Lower lobe of right lung (tissue), 2 donors: Measurements from ENCODE around the gene AAK1. TPM values are rescaled to one million over a fixed set of nuclear protein-coding genes. Genes with fewer than 3 reads are reported as not detected.
A peak's percentile ranks its signal among the peaks of the same experiment; 100 is the strongest.

Experiments
- ATAC-seq, 2 donors: fragments of 200-7000 bp; cut with Tn5 transposase; one replicate each; pipeline ENCODE4 v1.9.1; 2020 to 2022; ENCODE audit warnings: mild to moderate bottlenecking in 2 of 2, moderate library complexity in 2 of 2
- DNase-seq: peaks from one replicate; pipeline ENCODE4 v3.0.0-alpha.2; 2020
- H3K27ac ChIP-seq: fragments of 200-600 bp; one replicate; pipeline ENCODE4 v1.8.0; 2022
- H3K27me3 ChIP-seq: fragments of 200-600 bp; one replicate; pipeline ENCODE4 v1.8.0; 2022; ENCODE audit warnings: low read depth
- H3K36me3 ChIP-seq: fragments of 200-600 bp; one replicate; pipeline ENCODE4 v1.8.0; 2022; ENCODE audit warnings: mild to moderate bottlenecking
- H3K4me1 ChIP-seq: fragments of 200-600 bp; one replicate; pipeline ENCODE4 v1.8.0; 2022
- H3K4me3 ChIP-seq: fragments of 200-600 bp; one replicate; pipeline ENCODE4 v1.8.0; 2022; ENCODE audit warnings: mild to moderate bottlenecking
- H3K9me3 ChIP-seq: fragments of 200-600 bp; one replicate; pipeline ENCODE4 v1.8.0; 2022
- intact Hi-C: fragments of 100-400 bp; cut with DNase I; formaldehyde crosslinking; loops from one replicate; pipeline ENCODE4 v1.11.0; 2022
- total RNA-seq: library from RNA; stranded (reverse); fragmentation: NEBNext Ultra II Directional; extraction: Animal tissue kit (Norgen Biotek cat#: 25700); gene quantifications from one replicate; pipeline ENCODE4 v1.2.1, GENCODE V29; 2021
- TF ChIP-seq, protein P1 (sequence below): fragments of 200-600 bp; IDR thresholded peaks from one replicate; pipeline ENCODE4 v1.8.0; 2022; ENCODE audit warnings: antibody characterized with exemption, mild to moderate bottlenecking
- donor health status: DM: no; HTN: yes; CAD: no; lungs with severe emphysema.

AAK1 gene
- total RNA-seq, 1 donor from 2014 or later: 73.3 TPM

DNA sequence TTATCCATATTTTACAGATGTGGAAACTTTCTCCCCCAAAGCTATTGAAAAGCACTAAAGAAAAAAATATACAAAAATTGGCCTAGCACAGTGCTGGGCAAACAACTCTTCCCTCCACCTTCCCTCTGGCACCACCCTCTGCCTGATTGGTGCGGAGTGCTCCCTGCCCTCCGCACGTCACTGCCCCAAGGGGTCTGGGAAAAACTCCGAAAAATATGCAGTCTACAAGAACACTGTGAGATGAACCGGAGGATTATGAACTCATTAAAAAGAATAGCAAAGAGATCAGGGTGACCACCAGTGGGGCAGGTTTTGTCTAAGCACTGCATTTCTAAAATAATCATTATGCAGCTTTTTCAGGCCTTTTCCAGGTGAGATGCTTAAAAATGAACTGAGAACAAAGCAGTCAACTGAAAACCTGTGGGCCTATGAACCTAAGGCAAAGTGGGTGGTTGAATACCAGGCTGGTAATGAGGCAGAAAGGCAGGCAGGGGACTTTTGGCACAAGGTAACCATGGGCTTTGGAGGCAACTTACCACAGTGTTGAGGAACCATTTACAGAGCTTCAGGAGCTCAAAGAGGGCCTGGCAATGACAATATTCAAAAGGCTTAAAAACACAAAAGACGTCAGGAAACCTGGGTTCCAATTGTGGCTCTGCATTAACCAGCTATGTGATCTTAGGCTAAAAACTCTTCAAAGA, 57.5 kb downstream of the AAK1 start:
- Histone ChIP-seq H3K27me3 (no peaks in the 10 kb centered on the region), H3K4me1 (peaks cover 35% of the 10 kb centered on the region), H3K36me3 (no peaks in the 10 kb centered on the region), H3K9me3 (no peaks in the 10 kb centered on the region), H3K27ac (no peak overlapping the region), H3K4me3 (no peak overlapping the region)
- intact Hi-C loops: no loop called here
- no peak for DNase-seq
- ATAC-seq: no peak
- TF ChIP-seq, protein P1, sequence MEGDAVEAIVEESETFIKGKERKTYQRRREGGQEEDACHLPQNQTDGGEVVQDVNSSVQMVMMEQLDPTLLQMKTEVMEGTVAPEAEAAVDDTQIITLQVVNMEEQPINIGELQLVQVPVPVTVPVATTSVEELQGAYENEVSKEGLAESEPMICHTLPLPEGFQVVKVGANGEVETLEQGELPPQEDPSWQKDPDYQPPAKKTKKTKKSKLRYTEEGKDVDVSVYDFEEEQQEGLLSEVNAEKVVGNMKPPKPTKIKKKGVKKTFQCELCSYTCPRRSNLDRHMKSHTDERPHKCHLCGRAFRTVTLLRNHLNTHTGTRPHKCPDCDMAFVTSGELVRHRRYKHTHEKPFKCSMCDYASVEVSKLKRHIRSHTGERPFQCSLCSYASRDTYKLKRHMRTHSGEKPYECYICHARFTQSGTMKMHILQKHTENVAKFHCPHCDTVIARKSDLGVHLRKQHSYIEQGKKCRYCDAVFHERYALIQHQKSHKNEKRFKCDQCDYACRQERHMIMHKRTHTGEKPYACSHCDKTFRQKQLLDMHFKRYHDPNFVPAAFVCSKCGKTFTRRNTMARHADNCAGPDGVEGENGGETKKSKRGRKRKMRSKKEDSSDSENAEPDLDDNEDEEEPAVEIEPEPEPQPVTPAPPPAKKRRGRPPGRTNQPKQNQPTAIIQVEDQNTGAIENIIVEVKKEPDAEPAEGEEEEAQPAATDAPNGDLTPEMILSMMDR: no peak

DNA sequence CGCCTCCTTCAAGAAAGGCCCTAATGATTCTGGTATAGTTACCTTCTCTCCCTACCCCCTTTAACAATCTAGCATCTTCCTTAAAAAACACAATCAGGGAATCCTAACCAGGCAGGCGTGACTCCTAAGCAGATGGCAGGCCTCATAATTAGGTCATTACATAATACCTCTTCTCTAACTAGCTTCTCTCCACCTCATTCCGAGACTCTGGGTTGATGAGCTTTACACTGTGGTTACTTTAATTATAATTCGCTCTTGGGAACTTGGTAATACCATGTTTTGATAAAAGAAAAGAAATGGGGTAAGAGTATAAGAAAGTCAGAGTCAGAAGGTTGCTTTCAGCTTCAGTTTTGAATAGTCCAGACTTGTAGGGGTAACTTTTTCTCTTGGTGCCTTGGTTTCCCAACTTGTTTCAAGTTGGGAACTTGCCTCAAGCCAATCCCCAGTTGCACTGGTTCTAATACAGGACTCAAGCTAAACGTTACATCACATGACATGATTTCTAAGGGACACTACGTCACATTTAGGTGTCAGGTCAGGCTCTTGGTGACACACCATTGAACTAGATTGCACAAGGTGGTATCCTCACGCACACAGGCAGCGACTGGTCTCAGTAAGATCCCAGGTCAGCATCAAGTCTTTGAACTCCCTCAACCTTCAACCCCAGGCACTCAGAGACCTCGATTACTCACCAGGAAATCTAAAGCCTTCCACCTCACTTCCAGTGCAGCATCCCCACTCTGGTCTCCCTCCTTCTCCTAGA, 59.2 kb downstream of the AAK1 start:
- Histone ChIP-seq H3K27ac (no peak overlapping the region), H3K9me3 (no peaks in the 10 kb centered on the region), H3K4me3 (no peak overlapping the region), H3K4me1 (peaks cover 43% of the 10 kb centered on the region), H3K36me3 (no peaks in the 10 kb centered on the region), H3K27me3 (no peaks in the 10 kb centered on the region)
- TF ChIP-seq, protein P1: no peak
- peak in 1 of 2 donors; percentile 5 for ATAC-seq
- intact Hi-C loops: no loop called here
- no peak for DNase-seq

DNA sequence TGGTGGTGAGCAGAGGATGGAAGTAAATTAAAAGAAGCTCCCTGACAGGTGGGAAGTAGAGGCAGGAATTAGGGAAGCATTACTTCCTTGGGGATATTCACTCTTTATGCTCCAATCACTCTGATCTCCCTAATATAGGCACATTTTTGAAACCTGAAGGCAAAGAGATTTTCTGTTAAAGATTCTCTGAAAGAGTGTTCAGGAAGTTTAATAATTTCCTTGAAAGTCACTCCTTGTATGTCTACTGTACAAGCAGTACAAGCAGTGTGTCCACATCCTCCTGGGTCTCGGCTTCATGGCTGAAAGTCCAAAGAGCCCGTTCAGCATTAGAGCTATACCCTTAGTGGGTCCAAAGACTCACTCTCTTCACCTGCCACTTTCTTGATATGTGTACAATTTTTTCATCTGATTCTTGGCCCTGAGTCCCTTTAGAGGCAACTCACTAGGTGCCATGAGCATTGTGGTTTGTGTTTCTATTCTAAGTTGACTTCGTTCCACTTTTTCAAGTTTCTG, 60.2 kb downstream of the AAK1 start:
- intact Hi-C loops: no loop called here
- no peak for DNase-seq
- TF ChIP-seq, protein P1: no peak
- no peak overlapping the region for H3K27ac ChIP-seq
- no peaks in the 10 kb centered on the region for H3K36me3 ChIP-seq
- H3K27me3 ChIP-seq: no peaks in the 10 kb centered on the region
- H3K4me3 ChIP-seq: no peak overlapping the region
- no peak for ATAC-seq
- H3K9me3 ChIP-seq: no peaks in the 10 kb centered on the region
- H3K4me1 ChIP-seq: peaks cover 45% of the 10 kb centered on the region

DNA sequence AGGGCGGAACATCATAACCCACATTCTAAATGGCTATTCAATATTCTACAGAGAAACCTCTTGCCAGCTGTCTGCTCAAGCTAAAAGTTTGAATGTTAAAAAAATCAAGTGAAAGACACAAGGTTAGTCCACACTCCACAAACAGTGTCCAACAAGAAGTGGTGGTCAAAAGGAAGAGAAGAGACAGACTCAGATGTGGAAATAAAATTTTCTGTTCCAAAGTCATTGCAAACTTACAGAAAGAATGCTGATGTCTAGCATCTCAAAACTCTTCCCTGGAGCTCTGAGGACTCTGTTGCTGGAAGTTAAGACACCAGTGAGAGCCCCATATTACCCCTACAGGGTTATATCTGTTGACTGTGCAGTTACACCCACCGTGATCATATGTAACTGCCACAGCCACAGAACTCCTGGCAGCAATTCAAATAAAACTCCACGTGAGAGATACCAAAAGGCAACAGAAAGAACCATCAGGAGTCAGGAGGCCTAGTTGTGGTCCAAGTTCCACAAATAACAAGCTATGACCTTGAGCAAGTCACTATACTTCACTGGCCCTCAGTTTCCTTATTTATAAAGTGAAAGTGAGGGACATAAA, 60.9 kb downstream of the AAK1 start:
- Histone ChIP-seq H3K36me3 (no peaks in the 10 kb centered on the region), H3K4me3 (no peak overlapping the region), H3K27ac (no peak overlapping the region), H3K27me3 (no peaks in the 10 kb centered on the region), H3K9me3 (no peaks in the 10 kb centered on the region), H3K4me1 (peaks cover 52% of the 10 kb centered on the region)
- peak; percentile 29 to 33 for ATAC-seq
- no peak for DNase-seq
- TF ChIP-seq, protein P1: no peak
- intact Hi-C loops: no loop called here

DNA sequence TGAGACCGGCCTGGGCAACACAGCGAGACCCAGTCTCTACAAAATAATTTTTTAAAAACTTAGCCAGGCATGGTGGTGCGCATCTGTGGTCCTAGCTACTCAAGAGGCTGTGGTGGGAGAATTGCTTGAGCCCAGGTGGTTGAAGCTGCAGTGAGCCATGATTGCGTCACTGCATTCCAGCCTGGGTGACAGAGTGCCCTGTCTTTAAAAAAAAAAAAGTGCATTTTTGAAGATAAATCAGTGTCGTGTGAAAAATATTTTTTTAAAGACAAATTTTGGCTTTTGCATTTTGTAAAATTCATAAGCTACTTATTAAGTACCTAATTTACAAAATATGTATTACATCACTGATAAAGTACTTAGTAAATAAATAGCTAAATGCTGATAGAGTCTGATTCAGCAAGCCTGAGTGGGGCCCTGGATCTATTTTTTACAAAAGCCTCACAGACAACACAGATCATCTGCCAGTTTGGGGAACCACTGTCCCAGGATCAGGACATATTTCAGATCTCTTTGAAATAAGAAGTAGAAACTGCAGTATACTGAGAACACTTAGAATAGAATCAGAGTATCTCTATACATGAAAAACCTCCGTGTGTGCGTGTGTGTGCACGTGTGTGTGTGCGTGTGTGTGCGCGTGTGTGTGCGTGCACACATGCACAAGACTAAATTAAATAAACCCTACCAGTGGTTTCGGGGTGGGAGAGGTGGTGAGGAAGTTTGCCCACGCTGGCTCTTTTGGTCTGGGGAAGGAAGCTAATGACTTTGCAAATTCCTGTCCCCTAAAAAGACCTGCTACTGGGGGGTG, 61.6 kb downstream of the AAK1 start:
- DNase-seq (peak; percentile 53), ATAC-seq (peak; percentile 23 to 55)
- intact Hi-C loops: no loop called here
- H3K27me3 ChIP-seq: no peaks in the 10 kb centered on the region
- peak overlapping the region; percentile 46 for H3K27ac ChIP-seq
- H3K9me3 ChIP-seq: no peaks in the 10 kb centered on the region
- TF ChIP-seq, protein P1: no peak
- peaks cover 58% of the 10 kb centered on the region for H3K4me1 ChIP-seq
- H3K36me3 ChIP-seq: no peaks in the 10 kb centered on the region
- H3K4me3 ChIP-seq: no peak overlapping the region
